ENCODE data around the gene KIF2A.

DNA sequence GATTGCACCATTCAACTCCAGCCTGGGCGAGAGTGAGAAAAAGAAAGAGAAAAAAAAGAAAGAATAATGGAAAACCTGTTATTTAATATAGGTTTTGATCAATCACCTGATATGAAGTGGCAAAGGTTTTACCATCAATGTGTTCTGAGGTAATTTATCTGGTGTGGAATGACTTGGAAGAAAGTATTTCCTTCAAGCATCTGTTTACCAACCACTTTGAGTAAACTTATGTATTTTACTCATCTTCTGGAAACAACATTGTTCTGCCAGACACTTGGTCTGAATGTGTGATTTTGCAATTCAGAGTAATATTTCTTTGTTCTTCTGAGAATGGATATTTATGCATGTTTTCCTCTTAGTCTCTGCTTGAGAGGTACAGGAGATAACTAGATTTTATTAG, 24.3 kb downstream of the KIF2A start:
- TF ChIP-seq, protein P1, sequence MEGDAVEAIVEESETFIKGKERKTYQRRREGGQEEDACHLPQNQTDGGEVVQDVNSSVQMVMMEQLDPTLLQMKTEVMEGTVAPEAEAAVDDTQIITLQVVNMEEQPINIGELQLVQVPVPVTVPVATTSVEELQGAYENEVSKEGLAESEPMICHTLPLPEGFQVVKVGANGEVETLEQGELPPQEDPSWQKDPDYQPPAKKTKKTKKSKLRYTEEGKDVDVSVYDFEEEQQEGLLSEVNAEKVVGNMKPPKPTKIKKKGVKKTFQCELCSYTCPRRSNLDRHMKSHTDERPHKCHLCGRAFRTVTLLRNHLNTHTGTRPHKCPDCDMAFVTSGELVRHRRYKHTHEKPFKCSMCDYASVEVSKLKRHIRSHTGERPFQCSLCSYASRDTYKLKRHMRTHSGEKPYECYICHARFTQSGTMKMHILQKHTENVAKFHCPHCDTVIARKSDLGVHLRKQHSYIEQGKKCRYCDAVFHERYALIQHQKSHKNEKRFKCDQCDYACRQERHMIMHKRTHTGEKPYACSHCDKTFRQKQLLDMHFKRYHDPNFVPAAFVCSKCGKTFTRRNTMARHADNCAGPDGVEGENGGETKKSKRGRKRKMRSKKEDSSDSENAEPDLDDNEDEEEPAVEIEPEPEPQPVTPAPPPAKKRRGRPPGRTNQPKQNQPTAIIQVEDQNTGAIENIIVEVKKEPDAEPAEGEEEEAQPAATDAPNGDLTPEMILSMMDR (IDR thresholded peaks at IDR 0.05; ENCODE audit: extremely low read depth in 1 of 2, insufficient read depth in 1 of 2, low read depth in 1 of 2, low read length in 2 of 2) = no peak
- no peak for TF ChIP-seq FOS (IDR thresholded peaks at IDR 0.05; ENCODE audit: borderline replicate concordance, insufficient read depth, low read length)
- no peak for TF ChIP-seq EZH2 (IDR thresholded peaks at IDR 0.05; ENCODE audit: borderline replicate concordance, low read depth, low read length, severe bottlenecking)
- no peak for TF ChIP-seq POLR2AphosphoS5 (IDR thresholded peaks at IDR 0.05; ENCODE audit: insufficient read depth, low read depth, low read length)

Measured in endothelial cell of umbilical vein (primary cell).